ENCODE measurements around the gene PGS1.
A peak's percentile ranks its signal among the peaks of the same experiment; 100 is the strongest.
"Not testable (repeated sequence)": the region's sequence is repeated elsewhere in the genome, so short reads cannot be mapped to it uniquely, and the experiment has no call there.

Gene PGS1, protein sequence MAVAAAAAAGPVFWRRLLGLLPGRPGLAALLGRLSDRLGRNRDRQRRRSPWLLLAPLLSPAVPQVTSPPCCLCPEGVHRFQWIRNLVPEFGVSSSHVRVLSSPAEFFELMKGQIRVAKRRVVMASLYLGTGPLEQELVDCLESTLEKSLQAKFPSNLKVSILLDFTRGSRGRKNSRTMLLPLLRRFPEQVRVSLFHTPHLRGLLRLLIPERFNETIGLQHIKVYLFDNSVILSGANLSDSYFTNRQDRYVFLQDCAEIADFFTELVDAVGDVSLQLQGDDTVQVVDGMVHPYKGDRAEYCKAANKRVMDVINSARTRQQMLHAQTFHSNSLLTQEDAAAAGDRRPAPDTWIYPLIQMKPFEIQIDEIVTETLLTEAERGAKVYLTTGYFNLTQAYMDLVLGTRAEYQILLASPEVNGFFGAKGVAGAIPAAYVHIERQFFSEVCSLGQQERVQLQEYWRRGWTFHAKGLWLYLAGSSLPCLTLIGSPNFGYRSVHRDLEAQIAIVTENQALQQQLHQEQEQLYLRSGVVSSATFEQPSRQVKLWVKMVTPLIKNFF
- total RNA-seq = 37.0 to 86.5 (median 45.9) reads per million in 9 experiments

GRCh38 chr17:78378225-78379130 lies at the start of gene PGS1:
Gene PGS1 (plus strand): TSS chr17:78378649. CDS start chr17:78378666, 17 bp downstream.
- peak; percentile 77 to 82 (median 79) for DNase-seq
- peaks cover 32 to 39% of the 10 kb centered on the region in 2 donors for H3K4me1 Mint-ChIP-seq (ENCODE audit: low read depth in 2 of 2)
- H3K9me3 Mint-ChIP-seq = no peaks in the 10 kb centered on the region
- H3K27me3 Mint-ChIP-seq = no peaks in the 10 kb centered on the region
- peak; percentile 61 for ATAC-seq (replicated peaks)
- H3K36me3 Mint-ChIP-seq (ENCODE audit: insufficient read depth) = peaks cover 14% of the 10 kb centered on the region
- H3K27ac Mint-ChIP-seq = peak within 1 kb of the TSS; percentile 96
- H3K4me3 Mint-ChIP-seq = peak within 1 kb of the TSS; percentile 94

DNA sequence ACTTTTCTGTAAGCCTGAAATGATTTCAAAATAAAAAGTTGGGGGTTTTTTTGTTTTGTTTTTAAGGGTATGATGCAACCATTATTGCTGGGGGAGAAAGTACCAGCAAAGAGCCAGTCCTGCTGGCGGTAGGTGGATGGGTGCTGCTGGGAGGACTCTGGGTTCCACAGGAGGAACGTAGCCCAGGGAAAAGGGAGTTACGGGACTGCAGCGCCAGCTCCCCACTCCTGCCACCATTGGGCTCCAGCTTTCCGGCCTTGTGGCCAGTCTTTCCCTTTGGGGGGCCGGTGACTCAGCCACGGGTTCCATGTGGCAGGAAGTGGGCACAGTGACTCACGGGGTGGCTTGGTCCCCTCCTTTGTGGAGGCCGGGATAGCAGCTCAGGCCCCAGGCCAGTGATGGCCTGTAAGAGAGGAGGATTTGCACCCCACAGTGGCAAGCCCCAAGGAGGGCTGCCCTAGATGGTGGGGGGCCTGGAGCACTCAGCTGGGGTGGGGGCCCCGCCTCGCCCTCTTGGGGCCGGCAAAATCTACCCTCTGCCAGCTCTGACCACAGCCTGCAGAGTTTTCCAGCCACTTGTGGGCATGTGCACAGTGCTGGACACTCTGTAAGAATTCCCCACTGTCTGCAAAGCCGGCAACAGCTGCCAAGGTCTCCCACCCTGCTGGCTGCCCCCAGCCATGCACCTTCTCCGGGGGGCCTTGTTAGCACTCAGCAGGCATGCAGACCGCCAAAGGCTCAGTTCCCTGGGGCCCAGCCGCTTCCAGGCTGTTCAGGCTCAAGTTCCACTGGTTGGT lies 49.0 kb upstream of the PGS1 start:
- DNase-seq = no peak
- Mint-ChIP-seq H3K9me3 (no peaks in the 10 kb centered on the region), H3K4me3 (no peak overlapping the region), H3K36me3 (ENCODE audit: insufficient read depth) (peaks cover 3% of the 10 kb centered on the region), H3K27me3 (no peaks in the 10 kb centered on the region), H3K27ac (peak overlapping the region; percentile 48 to 49), H3K4me1 (ENCODE audit: low read depth in 2 of 2) (peaks cover 21 to 27% of the 10 kb centered on the region in 2 donors)
- peak; percentile 62 for ATAC-seq (replicated peaks)

DNA sequence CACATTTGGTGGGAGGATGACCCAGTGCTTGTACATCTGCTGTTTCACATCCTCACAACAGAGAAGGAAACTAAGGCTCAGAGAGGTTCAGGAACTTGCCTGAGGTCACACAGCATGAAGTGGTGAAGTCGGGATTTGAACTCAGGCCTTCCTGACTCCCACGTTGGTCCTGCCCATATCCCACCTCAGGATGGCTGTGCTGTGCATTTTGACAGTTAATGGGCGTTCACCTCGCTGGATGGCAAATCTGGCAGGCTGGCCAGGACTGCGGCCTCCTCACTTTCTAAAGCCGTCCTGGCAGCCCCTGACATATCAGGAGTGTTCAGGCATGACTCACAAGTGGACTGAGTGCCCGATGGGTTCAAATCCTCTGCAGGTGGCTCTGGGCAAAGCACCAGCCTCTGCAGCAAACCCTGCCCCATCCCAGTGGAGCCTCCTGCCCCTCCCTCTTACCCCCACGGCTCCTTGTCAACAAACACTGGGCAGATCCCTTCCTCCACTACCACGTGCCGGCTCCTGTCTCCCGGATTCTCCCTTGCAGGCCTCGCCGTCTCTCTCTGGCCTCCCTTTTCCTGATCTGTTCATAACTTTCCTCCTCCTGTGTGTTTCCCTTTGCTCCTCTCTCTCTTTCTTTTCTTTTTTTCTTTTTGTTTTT lies 47.8 kb upstream of the PGS1 start:
- ATAC-seq (replicated peaks) = no peak
- Mint-ChIP-seq H3K9me3 (no peaks in the 10 kb centered on the region), H3K27ac (peak overlapping the region in 1 of 2 donors; percentile 67), H3K4me3 (no peak overlapping the region), H3K36me3 (ENCODE audit: insufficient read depth) (peaks cover 3% of the 10 kb centered on the region), H3K27me3 (no peaks in the 10 kb centered on the region), H3K4me1 (ENCODE audit: low read depth in 2 of 2) (peaks cover 20 to 26% of the 10 kb centered on the region in 2 donors)
- DNase-seq = no peak

DNA sequence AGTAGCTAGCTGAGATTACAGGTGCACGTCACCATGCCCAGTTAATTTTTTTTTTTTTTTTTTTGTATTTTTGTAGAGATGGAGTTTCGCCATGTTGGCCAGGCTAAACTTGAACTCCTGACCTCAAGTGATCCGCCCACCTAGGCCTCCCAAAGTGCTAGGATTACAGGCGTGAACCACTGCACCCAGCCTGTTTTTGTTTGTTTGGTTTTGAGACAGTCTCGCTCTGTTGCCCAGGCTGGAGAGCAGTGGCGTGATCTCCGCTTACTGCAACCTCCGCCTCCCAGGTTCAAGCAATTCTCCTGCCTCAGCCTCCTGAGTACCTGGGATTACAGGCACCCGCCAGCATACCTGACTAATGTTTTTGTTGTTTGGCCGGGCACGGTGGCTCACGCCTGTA lies 47.1 kb upstream of the PGS1 start:
- H3K4me3 Mint-ChIP-seq; ATAC-seq (replicated peaks); H3K36me3 Mint-ChIP-seq (ENCODE audit: insufficient read depth); H3K27me3 Mint-ChIP-seq; H3K9me3 Mint-ChIP-seq; DNase-seq: not testable (repeated sequence)
- Mint-ChIP-seq H3K27ac (peak overlapping the region; percentile 67 to 84), H3K4me1 (ENCODE audit: low read depth in 2 of 2) (peaks cover 20 to 26% of the 10 kb centered on the region in 2 donors)

- H3K27me3 Mint-ChIP-seq = no peaks in the 10 kb centered on the region
- H3K27ac Mint-ChIP-seq = peak overlapping the region; percentile 84 to 97
- DNase-seq = no peak
- H3K9me3 Mint-ChIP-seq = no peaks in the 10 kb centered on the region
- peak overlapping the region; percentile 4 to 51 for H3K4me3 Mint-ChIP-seq
- H3K36me3 Mint-ChIP-seq (ENCODE audit: insufficient read depth) = peaks cover 3% of the 10 kb centered on the region
- peaks cover 20 to 26% of the 10 kb centered on the region in 2 donors for H3K4me1 Mint-ChIP-seq (ENCODE audit: low read depth in 2 of 2)
- ATAC-seq (replicated peaks) = peak; percentile 64
Observed at GRCh38 chr17:78332991-78333390, 45.5 kb upstream of the PGS1 start.

DNA sequence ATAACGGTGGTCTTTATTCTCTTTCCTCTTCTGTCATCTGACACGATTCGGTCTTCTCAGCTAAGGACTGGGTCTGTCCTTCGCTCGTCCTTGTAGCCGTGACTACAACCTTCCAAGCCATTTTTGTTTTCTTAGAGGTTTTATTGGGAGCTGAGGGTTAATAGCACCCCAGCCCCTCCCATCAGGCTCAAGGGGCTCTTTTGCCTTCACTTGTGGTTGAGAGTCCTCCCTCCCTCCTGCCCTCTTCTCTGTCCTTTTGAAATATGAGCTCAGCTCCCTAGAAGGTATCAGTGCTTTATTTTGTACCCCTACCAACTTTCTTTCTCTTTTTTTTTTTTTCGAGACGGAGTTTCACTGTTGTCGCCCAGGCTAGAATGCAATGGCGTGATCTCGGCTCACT lies 43.2 kb upstream of the PGS1 start:
- no peak overlapping the region for H3K4me3 Mint-ChIP-seq
- ATAC-seq (replicated peaks) (no peak), DNase-seq (no peak)
- H3K27ac Mint-ChIP-seq = peak overlapping the region in 1 of 2 donors; percentile 87
- peaks cover 19 to 21% of the 10 kb centered on the region in 2 donors for H3K4me1 Mint-ChIP-seq (ENCODE audit: low read depth in 2 of 2)
- no peaks in the 10 kb centered on the region for H3K27me3 Mint-ChIP-seq
- peaks cover 3% of the 10 kb centered on the region for H3K36me3 Mint-ChIP-seq (ENCODE audit: insufficient read depth)
- H3K9me3 Mint-ChIP-seq = no peaks in the 10 kb centered on the region

GRCh38 chr17:78337244-78338109 lies 41.0 kb upstream of the PGS1 start:
- Mint-ChIP-seq H3K9me3 (no peaks in the 10 kb centered on the region), H3K4me3 (no peak overlapping the region), H3K4me1 (ENCODE audit: low read depth in 2 of 2) (peaks cover 26 to 28% of the 10 kb centered on the region in 2 donors), H3K27me3 (no peaks in the 10 kb centered on the region), H3K36me3 (ENCODE audit: insufficient read depth) (peaks cover 5% of the 10 kb centered on the region), H3K27ac (peak overlapping the region in 1 of 2 donors; percentile 23)
- DNase-seq = no peak
- ATAC-seq (replicated peaks) = peak; percentile 18

GRCh38 chr17:78338486-78339259 lies 39.8 kb upstream of the PGS1 start:
- Mint-ChIP-seq H3K4me1 (ENCODE audit: low read depth in 2 of 2) (peaks cover 30 to 32% of the 10 kb centered on the region in 2 donors), H3K27ac (peak overlapping the region; percentile 25 to 68), H3K27me3 (no peaks in the 10 kb centered on the region), H3K36me3 (ENCODE audit: insufficient read depth) (peaks cover 15% of the 10 kb centered on the region), H3K4me3 (peak overlapping the region; percentile 31 to 54), H3K9me3 (no peaks in the 10 kb centered on the region)
- DNase-seq = no peak
- ATAC-seq (replicated peaks) = no peak

DNA sequence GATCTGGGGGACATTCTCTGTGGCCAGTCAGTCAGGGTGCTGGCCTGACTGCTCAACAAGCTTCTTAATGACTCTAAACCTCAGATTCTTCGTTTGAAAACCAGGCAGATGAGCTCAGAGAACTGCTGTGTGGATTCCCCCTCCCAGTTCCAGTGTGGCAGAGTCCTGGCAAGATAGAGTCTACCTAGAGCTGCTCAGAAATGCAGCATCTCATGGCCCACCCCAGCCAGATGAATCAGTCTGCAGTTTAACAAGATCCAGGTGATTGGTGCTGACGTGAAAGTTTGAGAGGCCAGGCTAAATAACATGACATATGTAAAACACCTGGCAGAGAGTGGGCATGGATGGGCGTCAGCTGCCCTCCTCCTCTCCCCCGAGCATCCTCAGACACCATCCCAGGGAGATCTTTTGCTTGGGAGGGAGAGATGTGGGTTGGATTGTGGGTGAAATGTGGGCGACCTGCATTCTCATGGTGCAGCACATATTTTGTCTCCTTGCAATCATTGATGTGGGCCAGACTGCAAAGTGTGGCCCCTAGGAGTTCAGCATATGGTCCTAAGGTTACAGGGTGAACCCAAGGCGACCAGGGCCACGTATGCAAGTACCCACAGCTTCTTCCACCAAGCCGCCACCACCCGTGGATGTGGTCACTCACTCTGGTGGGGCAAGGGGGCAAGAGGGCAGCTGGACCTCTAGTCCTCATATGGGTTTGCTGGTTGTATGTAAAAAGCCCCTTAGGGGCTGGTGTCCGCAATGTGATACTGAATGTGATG lies 38.1 kb upstream of the PGS1 start:
- Mint-ChIP-seq H3K4me3 (peak overlapping the region; percentile 57 to 73), H3K36me3 (ENCODE audit: insufficient read depth) (peaks cover 12% of the 10 kb centered on the region), H3K27ac (peak overlapping the region; percentile 41 to 75), H3K4me1 (ENCODE audit: low read depth in 2 of 2) (peaks cover 41 to 42% of the 10 kb centered on the region in 2 donors), H3K9me3 (no peaks in the 10 kb centered on the region), H3K27me3 (no peaks in the 10 kb centered on the region)
- no peak for ATAC-seq (replicated peaks)
- no peak for DNase-seq

- H3K9me3 Mint-ChIP-seq = no peaks in the 10 kb centered on the region
- H3K27me3 Mint-ChIP-seq = no peaks in the 10 kb centered on the region
- H3K27ac Mint-ChIP-seq = peak overlapping the region; percentile 92
- ATAC-seq (replicated peaks) (peak; percentile 17), DNase-seq (no peak)
- H3K36me3 Mint-ChIP-seq (ENCODE audit: insufficient read depth) = peaks cover 14% of the 10 kb centered on the region
- H3K4me1 Mint-ChIP-seq (ENCODE audit: low read depth in 2 of 2) = peaks cover 45 to 46% of the 10 kb centered on the region in 2 donors
- peak overlapping the region; percentile 75 to 83 for H3K4me3 Mint-ChIP-seq
Observed at GRCh38 chr17:78341559-78342448, 36.6 kb upstream of the PGS1 start.

Measured in effector memory CD8-positive, alpha-beta T cell (primary cell).